Stimulated activated CD8-positive, alpha-beta memory T cell treated with anti-CD3 and anti-CD28 coated beads, Interleukin-4, amount 100 ng/mL, for 1 hour (primary cell): Measurements from ENCODE around the gene DIP2B.

Experiments used
- DNase-seq, 2 donors: peaks; one replicate each; pipeline ENCODE4 v3.0.0-alpha.2; 2020; ENCODE audit warnings: low read depth in 2 of 2, low spot score in 1 of 2

DIP2B gene

DNA sequence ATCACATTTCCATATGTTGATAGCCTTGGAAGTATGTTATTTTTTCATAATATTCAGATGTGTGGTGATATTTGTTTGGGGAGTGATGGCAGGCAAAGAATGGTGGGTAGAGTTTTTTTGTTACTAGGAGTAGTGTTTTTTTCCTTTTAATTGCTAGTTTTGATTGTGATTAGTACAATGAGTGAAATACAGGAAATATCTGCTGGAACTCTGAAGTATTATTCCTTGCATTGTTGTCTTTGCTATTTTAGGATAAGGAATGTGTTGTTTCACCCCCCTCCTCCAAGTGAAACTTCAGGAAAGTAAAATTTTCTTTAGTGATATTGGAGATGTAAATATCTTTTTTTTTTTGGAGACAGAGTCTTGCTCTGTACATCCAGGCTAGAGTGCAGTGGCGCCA, 105.4 kb downstream of the DIP2B start:
- no peak for DNase-seq

DNA sequence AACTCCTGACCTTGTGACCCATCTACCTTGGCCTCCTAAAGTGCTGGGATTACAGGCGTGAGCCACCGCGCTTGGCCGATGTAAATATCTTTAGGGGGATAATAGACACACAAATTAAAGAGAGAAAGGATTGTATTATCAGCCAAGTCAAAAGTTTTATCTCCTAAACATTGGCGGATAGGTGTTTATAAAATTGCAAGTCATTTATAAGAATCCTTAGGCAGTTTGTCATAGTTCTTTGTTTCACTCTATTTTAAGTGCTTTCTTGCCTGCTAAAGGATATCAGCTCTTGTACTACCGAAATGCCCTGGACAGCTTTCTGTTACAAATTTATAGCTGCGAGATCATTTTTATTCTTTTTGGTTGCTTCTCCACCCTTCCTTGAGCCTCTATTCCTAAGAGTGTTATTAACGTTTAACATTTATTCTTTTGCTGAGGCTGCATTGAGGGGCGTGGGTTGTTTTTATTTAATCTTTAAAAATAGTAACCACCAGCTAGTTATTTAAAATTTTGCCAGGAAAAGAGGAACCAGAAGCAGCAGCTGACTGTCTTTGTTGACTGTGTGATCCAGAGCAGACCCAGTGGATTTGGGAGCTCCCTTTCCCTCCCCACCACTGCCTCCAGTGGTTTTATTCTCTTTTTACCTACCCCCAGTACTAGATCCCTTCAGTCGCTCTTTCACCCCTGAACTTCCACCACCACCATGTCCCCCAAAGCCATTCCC, 106.4 kb downstream of the DIP2B start:
- DNase-seq: no peak

DNA sequence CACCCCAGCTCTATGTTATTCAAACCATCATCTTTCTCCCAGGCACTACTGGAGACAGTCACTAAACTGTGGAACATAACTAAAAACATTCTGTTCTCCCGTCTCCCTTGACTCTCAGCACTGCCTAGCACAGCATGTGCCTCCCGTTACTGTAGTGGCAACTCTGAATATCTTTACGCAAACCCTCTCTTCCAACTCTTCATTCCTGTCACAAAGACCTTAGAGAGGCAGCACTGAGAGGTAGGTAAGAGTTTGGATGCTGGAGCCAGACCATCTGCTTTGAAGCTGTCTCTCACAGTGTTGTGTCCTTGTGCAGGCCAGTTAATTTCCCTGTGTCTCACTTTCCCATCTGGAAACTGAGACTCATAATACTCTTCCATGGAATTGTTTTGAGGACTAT, 108.1 kb downstream of the DIP2B start:
- DNase-seq: no peak

DNA sequence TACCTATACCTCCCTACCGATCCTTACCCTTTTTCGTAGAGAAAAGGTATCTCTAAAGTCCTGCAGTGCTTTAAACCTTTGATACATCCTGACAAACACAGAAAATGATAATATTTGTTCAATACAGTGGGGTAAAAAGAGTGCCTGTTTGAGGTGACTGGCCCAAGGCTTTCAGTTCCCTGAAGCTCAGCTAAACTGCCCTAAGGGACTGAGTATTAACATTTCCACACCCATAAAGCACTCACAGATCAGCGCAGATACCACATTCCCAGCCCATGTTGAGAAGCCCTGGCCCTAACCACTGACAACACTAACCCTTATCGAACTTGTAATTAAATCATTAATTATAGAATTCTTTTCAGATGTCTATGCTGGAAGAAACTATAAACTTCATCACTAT, 108.7 kb downstream of the DIP2B start:
- DNase-seq: no peak

DNA sequence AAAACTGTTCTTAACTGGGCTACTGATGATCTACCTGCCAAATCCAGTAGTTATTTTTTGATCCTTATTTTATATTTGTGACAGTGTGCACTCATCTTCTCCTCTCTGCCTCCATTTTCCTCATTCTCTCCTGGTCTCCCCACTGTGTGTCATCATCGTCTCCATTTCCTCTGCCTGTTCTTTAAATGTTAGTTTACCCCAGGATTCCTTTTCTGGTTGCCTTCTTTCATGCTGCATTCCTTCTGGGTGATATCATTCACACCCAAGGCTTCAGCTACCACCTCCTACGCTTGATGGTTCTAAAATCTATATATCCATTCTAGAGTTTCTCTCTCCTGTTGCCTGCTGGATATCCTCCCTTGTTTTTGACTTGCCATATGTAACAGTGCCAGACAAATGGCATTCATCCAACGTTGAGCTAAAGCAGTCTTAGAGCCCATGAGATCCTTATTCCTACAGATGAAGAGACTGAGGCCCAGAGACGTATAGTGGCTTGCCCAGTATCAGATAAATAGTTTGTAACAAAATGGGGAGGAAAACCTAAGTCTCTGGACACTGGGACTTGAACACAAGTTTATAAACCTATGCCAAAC, 109.5 kb downstream of the DIP2B start:
- DNase-seq: no peak

DNA sequence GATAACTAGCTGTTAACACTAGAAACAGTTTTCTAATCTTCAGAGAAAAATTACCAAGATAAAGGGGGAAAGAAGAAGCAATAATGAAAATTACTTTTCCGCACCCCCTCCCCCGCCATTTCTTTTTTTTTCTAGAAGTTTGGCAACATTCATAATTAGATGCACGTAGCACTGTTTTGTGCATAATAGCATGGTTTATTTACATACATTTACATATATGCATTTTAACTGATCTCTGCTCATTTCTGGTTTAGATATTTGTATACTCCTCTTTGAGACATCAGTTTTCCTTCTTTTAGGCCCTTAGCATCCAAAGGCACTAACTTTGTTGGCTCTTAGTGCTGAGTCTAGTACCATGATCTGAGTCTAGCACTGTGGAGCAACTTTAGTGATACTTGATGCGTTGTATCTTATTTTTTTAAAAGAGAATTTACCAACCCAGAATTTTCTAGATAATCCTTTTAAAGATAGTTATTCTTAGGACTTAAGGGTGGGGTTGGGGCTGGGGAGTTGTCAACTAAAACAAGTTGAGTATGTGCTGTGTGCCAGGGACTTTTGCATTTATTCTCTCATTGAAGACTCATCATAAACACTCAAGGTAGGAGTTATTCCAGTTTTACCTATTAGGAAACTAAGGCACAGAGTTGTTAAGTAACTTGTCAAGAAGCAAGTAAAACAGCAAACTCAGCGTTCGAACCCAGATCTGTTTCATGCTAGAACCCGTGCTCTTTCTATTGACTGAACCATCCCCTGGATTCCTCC, 110.5 kb downstream of the DIP2B start:
- no peak for DNase-seq

DNA sequence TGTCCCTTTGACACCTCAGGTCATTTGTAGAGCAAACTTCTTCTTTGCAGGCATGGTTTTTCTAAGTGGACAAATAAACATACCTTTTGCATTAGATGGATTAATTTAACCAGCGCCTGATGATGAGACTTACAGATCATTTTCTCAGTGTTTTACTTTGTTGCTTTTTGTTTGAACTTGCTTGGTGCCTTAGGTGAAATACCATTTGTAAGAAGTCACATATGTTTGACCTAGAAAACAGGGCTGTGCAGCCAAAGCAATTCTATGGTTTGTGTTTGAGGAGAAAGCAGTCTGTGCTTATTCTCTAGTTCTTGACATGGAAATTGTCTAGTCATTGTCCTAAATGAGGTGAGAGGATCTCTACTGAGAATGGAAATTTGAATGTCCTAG, 111.1 kb downstream of the DIP2B start:
- DNase-seq: no peak

DNA sequence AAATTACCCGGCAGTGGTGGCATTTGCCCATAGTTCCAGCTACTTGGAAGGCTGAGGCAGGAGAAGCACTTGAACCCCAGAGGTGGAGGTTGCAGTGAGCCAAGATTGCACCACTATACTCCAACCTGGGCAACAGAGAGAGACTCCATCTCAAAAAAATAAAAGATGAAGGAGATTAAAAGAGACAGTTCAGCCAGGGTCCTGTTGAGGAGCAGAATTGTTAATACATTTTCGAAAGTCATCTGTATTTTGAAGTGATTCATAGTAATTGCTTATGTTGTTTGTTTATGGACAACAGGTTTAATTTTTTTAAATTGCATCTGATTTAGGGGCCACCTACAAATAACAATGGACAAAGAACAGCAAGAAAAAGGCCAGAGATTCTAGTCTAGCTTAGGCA, 112.9 kb downstream of the DIP2B start:
- DNase-seq: no peak

DNA sequence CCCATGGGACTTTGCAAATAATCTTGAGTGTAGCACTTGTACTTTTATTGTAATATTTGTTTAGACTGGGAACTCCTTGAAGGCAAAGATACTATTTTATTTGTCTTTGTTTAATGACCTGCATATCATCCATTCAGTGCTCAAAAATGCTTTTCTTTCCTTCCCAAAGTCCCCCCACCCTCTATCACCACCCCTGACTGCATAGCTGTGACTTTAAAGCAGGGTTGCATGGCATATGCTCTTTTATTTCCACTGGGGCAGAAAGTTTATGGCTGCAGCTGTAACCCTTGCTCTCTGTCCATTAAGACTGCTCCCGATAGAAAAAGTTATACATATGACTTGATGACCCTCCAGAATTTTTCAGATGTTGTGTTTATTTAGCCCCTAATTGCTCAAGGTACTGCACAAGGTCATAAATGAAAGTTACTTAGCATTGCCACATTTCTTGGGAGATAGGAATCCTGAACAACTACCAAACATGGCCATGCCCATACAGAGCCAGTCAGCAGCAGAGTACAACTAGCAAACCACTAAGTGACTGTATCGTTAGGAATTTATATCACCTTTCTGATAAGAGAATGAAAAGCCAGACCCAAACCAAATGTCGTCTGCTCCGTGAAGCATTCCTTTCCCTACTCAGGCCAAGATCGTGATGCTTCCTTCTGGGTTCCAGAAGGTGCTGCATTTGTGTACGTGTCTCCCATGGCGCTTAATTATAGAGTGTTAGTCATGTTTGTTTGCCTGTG, 114.3 kb downstream of the DIP2B start:
- no peak for DNase-seq

DNA sequence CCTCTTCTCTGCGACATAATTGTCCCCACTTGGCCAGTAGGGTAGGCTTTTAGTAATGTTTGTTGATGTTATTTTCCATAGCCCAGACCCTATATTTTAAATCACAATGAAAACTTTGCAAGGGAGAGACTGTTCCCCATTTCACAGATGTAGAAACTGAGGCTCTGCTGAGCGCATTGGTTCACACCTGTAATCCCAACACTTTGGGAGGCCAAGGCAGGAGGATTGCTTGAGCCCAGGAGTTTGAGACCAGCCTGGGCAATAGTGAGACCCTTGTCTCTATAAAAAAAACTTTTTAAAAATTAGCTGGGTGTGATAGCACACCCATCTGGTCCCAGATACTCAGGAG, 114.8 kb downstream of the DIP2B start:
- no peak for DNase-seq

DNA sequence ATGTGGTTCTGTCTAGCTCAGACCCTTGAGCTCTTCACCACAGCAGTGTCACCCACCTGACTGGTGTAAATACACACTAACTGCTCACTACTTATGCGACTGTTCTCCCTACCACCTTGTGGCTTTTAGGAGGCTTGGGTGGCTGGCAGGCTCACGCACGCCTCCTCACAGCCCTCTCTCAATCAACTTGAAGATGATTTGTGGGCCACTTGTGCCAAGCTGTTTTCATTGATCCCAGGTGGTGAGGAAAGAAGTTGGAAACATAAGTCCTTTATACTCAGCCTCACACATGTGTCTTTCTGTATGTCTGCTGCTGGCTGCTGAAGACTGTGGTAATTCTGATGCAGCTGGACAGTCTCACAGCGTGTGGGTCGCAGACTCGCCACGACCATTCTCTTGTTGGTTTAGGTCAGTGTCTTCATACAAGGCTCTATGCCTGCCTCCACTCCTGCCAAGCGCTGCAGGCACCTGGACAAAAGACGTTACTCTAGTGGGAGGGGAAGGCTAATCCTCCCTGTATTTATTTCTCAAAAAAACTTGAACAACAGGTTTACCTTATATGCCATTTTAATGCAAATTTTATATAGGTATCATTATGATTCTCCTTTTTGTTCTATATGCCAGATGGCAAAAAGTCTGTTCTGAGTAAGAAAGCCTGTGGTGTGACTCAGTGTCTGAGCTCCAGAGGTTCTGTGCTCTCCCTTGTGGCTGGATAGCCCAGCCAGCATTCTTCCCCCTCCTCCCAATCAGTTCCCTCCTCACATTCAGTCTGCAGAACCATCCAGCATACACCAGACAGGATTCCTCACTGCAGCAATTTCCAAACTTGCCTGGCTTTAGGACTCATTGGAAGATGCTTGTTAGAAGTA, 115.6 kb downstream of the DIP2B start:
- no peak for DNase-seq

DNA sequence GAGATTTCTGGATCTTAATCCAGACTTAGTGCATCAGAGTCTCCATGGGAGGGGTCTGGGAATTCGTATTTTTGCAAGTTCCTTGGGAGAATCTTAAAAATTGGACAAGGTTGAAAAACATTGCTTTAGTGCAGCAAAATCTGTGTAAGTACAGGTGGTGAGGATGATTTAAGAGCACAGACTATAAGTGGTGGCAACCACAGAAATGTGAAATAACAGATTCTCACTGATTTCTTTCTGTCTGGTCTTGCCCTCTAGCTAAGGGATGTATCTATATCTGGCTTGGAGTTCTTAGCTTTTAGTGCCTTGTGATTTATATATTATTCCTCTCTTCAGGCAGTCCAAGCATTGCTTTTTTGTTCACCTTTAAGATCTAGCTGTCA, 116.2 kb downstream of the DIP2B start:
- DNase-seq: no peak

DNA sequence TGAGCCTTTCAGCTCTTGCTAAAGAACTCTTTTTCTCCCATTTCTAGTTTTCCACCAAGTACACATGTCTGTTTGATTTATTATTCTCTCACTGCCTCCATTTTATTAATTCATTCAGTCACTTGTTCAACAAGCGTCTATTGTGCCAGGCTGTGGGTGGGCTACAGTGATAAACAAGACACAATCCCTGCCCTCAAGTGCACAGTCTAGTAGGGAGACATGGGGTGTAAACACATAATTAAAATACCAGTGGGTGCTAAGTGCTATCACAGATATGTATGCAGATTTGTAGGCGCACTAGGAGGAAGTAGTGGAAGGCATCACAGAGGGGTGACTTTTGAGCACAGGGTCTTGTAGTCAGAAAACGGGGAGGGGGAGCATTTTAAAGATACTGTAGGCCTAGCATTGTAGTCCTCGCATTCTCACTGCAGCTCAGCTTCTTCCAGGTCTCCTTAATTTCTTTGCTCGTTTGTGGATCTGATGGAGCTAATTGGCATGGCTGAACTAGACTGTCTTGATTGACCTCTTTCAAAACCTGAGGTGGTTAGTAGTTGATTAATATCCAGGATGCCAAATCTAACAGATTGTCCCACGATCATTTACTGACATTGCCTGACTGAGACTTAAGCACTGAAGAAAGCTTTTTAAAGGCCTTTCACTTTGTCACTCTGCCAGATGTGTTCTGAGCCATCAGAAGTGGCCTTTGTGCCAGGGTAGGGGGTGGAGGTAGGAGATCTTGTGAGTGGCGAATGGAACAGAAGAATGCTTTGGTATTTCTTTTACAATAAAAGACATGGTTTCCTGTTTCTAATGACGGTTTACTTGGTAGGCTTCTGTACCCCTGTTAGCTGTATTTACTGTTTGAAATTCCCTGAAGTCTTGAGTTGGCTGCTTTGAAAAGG, 116.9 kb downstream of the DIP2B start:
- no peak for DNase-seq

DNA sequence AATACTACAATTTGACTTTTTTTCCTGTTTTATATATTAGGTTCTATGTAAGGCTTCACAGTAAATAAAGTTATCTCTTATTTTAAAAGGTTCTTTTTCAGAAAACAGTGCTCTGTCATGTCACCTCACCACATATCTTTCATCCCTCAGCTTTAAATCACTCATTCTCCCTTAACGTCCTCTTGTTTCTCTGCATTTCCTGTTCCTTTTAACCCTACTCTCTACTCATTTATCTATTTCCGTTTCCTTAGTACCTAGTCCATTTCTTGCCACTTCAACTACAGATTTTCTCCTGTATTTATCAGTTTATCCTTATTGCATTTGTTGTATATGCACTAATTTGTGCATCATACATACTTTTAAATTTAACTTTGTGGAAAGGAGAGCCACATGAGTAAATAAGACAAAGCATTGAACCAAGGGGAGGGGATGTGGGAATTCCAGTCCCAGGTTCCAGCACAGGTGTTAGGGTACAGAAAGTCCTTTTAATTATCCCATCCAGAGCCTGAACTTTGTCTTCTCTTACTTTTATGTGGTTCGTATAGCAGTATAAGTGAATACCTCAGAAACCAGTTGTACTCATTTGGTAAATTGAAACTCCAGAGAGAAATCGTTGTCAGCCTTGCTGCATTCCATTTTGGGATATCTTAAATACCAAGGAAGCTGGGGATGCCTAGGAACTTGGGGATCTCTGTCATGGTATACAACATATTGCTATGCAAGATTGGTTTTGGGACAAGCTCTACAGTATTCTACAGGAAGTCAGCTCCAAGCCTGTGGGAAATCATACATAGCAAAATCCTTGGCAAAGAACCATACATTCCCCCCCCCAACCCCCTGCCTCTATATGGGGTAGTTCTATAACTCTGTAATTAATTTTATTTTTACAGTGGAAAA, 120.5 kb downstream of the DIP2B start:
- no peak for DNase-seq

DNA sequence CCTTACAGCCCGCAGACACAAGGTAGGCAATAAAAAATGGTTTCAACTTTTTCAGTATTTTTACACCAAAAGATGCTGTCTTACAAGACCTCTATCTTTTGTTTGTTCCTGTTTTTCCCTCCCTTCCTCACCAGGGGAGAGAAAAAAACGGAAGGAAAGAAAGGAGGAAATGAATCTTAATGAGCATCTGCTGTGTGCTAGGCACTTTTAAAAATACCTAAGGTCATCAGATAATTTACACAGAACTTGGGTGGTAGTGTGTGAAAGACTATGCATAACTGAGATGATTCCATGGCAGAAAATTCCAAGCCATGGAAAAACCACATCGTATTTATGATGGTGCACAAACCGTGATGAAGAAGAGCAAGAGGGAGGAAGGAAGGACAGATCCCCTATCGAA, 121.2 kb downstream of the DIP2B start:
- no peak for DNase-seq

DNA sequence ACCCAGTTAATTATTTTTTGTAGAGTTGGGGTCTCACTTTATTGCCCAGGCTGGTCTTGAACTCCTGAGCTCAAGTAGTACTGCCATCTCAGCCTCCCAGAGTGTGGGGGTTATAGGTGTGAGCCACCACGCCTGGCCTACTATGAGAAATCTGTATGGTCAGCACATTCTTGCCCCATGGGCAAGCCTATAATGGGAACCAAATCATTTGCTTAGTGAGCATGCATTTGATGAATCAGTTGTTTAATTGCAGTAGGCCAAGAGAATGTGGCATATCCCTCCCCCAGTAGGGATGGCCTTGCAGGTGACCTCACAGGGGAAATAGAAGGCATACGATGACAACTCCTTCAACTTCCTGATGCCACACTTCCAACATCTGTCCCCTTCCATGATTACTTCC, 122.7 kb downstream of the DIP2B start:
- DNase-seq: no peak

DNA sequence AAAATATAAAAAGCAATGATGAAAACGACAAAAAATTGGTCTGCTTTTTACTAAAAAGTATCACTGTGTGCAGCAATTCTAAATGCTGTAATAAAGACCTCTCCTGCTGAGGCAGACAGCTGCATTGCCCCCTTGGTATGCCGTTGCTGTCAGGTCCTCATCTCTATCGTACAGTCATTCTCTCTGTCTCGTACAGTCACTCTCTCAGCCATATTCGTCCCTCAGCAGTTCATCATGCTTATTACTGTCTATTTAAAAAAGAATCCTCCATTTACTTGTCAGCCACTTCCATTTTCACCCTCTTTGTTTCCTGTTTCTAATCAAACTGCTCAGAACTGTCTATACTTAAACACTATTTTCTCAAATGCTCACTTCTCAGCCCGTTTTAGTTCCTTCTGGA, 123.6 kb downstream of the DIP2B start:
- DNase-seq: no peak

DNA sequence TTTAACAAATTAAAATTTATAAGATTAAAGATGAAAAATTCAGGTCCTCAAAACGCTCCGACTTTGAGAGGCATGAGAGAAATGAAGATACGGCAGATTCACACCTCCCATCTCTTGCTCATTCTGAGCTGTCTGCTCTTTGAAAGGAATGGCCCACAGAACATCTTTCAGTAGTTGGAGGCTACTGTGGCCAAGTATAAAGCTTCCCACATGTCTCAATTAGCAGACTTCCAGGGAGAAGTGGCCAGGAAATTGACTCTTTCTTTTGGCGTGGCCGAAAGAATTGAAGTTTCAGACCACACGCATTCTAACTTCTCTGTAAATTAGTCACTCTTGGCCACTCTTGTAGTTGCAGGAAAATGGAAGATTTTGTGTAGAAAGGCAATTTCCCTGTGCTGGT, 129.2 kb downstream of the DIP2B start:
- DNase-seq: no peak

DNA sequence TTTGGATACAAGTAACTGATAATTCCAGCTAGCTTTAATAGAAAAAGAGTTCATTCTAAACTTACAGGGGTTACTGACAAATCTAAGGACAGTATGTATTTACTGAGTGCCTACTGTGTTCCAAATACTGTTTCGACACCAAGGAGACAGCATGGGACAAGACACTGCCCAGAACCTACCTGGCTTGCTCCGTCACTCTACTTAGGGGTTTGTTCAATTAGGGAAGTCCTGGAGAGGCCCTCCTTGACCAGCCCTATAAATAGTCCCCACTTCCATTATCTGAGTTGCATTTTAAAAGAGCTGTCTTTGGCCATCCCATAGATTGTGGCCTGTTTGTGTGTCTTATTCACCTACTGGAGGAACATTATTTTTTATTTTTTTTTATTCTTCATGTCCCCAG, 129.6 kb downstream of the DIP2B start:
- DNase-seq: no peak
